Neural progenitor cell (in vitro differentiated cells): ENCODE measurements around the gene KIAA0930.

Experiments
- EZH2phosphoT487 ChIP-seq: fragments of 200-600 bp; sonication (generic); IDR thresholded peaks from 2 replicates; pipeline ENCODE4 v1.6.1; 2017; ENCODE audit warnings: antibody characterized with exemption
- TF ChIP-seq, protein P1 (sequence below): fragments of 200-600 bp; sonication (generic); IDR thresholded peaks from 2 replicates; pipeline ENCODE4 v1.5.1; 2017; ENCODE audit warnings: antibody characterized with exemption, mild to moderate bottlenecking

DNA sequence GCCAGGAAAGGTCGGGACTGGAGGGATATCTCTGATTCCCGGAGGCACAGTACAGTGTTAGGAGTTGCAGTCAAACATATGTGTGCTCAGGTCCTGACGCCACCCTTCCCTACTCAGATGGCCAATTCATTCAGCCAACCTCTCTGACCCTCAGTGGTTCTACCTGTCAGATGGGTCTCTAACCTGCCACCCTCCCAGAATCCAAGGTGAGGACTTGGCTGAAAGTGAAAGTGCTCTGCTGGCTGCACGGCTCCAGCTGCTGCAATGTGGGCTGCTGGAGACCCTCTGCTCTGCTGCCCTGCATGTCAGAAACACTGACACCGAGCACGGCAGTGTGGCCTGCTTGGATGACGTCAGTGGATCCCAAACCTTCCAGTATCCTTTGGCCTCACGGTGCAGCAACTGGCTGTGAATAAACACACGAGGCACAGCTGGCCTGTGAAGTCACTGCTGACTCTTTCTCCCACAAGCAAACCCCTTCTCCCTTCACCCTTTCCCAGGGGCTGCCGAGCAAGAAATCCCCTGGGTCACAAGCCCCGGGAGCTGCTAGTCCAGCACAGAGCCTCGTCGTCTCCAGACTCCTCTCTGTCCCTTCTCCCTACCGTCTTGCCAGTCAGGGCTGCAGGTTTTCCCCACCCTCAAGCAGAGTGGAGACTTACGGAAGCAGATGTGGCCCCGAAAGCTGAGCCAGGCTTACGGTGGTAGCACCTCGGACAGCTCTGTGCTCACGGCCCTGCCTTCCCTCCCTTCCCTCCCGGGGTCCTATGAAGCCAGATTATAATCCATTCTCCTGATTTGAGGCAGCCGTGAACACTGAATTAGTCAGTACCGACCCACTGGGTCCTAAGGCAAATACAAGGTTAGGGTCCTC lies 24.3 kb downstream of the KIAA0930 start:
- TF ChIP-seq, protein P1, sequence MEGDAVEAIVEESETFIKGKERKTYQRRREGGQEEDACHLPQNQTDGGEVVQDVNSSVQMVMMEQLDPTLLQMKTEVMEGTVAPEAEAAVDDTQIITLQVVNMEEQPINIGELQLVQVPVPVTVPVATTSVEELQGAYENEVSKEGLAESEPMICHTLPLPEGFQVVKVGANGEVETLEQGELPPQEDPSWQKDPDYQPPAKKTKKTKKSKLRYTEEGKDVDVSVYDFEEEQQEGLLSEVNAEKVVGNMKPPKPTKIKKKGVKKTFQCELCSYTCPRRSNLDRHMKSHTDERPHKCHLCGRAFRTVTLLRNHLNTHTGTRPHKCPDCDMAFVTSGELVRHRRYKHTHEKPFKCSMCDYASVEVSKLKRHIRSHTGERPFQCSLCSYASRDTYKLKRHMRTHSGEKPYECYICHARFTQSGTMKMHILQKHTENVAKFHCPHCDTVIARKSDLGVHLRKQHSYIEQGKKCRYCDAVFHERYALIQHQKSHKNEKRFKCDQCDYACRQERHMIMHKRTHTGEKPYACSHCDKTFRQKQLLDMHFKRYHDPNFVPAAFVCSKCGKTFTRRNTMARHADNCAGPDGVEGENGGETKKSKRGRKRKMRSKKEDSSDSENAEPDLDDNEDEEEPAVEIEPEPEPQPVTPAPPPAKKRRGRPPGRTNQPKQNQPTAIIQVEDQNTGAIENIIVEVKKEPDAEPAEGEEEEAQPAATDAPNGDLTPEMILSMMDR = no peak
- no peak for TF ChIP-seq EZH2phosphoT487
